HepG2 (cell line): ENCODE measurements around the gene AQP5. TPM values are rescaled to one million over a fixed set of nuclear protein-coding genes. Genes with fewer than 3 reads are reported as not detected.

Experiments
- ATAC-seq: fragments of 200-7000 bp; cut with Tn5 transposase; 3 replicates; pipeline ENCODE4 v1.9.1; 2020; ENCODE audit warnings: mild to moderate bottlenecking, moderate library complexity
- BruUV-seq: library from RNA; stranded (reverse); fragments of 400-500 nt; replicated peaks from 2 replicates; lab custom pipeline; 2021; lab: Mats Ljungman, UMichigan
- CTCF ChIA-PET: fragments of 300-600 bp; formaldehyde crosslinking; extraction: SDS; loops from one replicate; lab custom pipeline; 2021; ENCODE audit warnings: low total read pairs, inconsistent platforms, low intra/inter-chr PET ratio; lab: Yijun Ruan, JAX
- POLR2A ChIA-PET: fragments of 350-600 bp; sonication (Branson Sonifier 250); formaldehyde crosslinking; loops from one replicate; lab custom pipeline; 2020; ENCODE audit warnings: antibody characterized with exemption, inconsistent platforms; lab: Yijun Ruan, JAX
- DNase-seq: peaks from one replicate; pipeline ENCODE4 v3.0.0-alpha.2; 2015; ENCODE audit warnings: low spot score
- FAIRE-seq: peaks from 3 replicates; lab custom pipeline; 2011; peaks lifted over from hg19 to GRCh38; lab: Jason Lieb, UNC
- H2AFZ ChIP-seq: one replicate; pipeline ENCODE4 v1.6.1; 2011; ENCODE audit warnings: low read length, inconsistent platforms
- H3K27ac ChIP-seq: fragments of 300-600 bp; 3 replicates; pipeline ENCODE4 v1.8.0; 2011; ENCODE audit warnings: mixed run types, mild to moderate bottlenecking, mixed read lengths, low read length, inconsistent platforms; ENCODE audit not compliant: insufficient read depth; ENCODE audit errors: extremely low read length
- H3K27me3 ChIP-seq, 2 experiments: fragments of 200-600 bp in 1 of 2; 2 replicates in 1 of 2; 3 replicates in 1 of 2; pipeline versions ENCODE4 v1.6.0 to v1.8.0; 2011; ENCODE audit warnings: low read length in 2 of 2, mild to moderate bottlenecking in 2 of 2, moderate library complexity in 2 of 2, inconsistent platforms in 1 of 2; ENCODE audit not compliant: insufficient read depth in 2 of 2, control insufficient read depth in 1 of 2
- H3K36me3 ChIP-seq, 2 experiments: fragments of 200-600 bp in 1 of 2; replicated peaks in 1 of 2; 2 replicates in 1 of 2; 3 replicates in 1 of 2; pipeline versions ENCODE4 v1.5.1 to v1.8.0; 2011; ENCODE audit warnings: low read length in 2 of 2, inconsistent platforms in 1 of 2; ENCODE audit not compliant: insufficient read depth in 2 of 2, control insufficient read depth in 1 of 2
- H3K4me1 ChIP-seq: 2 replicates; pipeline ENCODE4 v1.5.1; 2012; ENCODE audit warnings: low read length, inconsistent platforms; ENCODE audit not compliant: insufficient read depth
- H3K4me2 ChIP-seq: 2 replicates; pipeline ENCODE4 v1.6.0; 2011; ENCODE audit warnings: low read depth, low read length, inconsistent platforms
- H3K4me3 ChIP-seq, 3 experiments: fragments of 200-600 bp in 1 of 3; sonication (generic), shearing (Covaris generic) in 1 of 3; replicated peaks in 1 of 3; 2 replicates each; pipeline ENCODE4 v1.5.1; 2011 to 2016; ENCODE audit warnings: low read length in 3 of 3, inconsistent platforms in 2 of 3, low read depth in 2 of 3, mild to moderate bottlenecking in 2 of 3, control low read depth in 1 of 3, mixed read lengths in 1 of 3; ENCODE audit not compliant: insufficient read depth in 1 of 3
- H3K79me2 ChIP-seq: one replicate; pipeline ENCODE4 v1.6.1; 2011; ENCODE audit warnings: low read length, inconsistent platforms; ENCODE audit not compliant: insufficient read depth
- H3K9ac ChIP-seq: 2 replicates; pipeline ENCODE4 v1.6.0; 2011; ENCODE audit warnings: mild to moderate bottlenecking, low read depth, low read length, inconsistent platforms; ENCODE audit not compliant: insufficient read depth
- H3K9me3 ChIP-seq: 2 replicates; pipeline ENCODE4 v1.5.1; 2012; ENCODE audit warnings: mild to moderate bottlenecking, low read length
- H4K20me1 ChIP-seq: 2 replicates; pipeline ENCODE4 v1.6.0; 2011; ENCODE audit warnings: inconsistent platforms, mild to moderate bottlenecking, low read length, moderate library complexity; ENCODE audit not compliant: insufficient read depth
- ELK4 ChIP-seq: sonication (generic); formaldehyde crosslinking; IDR thresholded peaks from 2 replicates; pipeline ENCODE4 v1.9.0; 2021; ENCODE audit warnings: missing genetic modification reagents, borderline replicate concordance
- ISL2 ChIP-seq: sonication (generic); formaldehyde crosslinking; IDR thresholded peaks from 2 replicates; pipeline ENCODE4 v1.5.0; 2020; ENCODE audit warnings: missing genetic modification reagents
- NAIF1 ChIP-seq: sonication (generic); formaldehyde crosslinking; IDR thresholded peaks from 2 replicates; pipeline ENCODE4 v1.5.0; 2020; ENCODE audit warnings: mild to moderate bottlenecking, missing genetic modification reagents, borderline replicate concordance
- SMAD9 ChIP-seq: sonication (generic); formaldehyde crosslinking; IDR thresholded peaks from 2 replicates; pipeline ENCODE4 v1.5.1; 2020; ENCODE audit warnings: mild to moderate bottlenecking, missing genetic modification reagents
- TIGD3 ChIP-seq: sonication (generic); formaldehyde crosslinking; IDR thresholded peaks from 2 replicates; pipeline ENCODE4 v1.5.1; 2020; ENCODE audit warnings: mild to moderate bottlenecking, missing genetic modification reagents, borderline replicate concordance
- TP53 ChIP-seq: sonication (generic); formaldehyde crosslinking; conservative IDR thresholded peaks from 2 replicates; pipeline ENCODE4 v1.4.0; 2020; ENCODE audit warnings: missing genetic modification reagents
- ZBTB7B ChIP-seq: sonication (generic); formaldehyde crosslinking; IDR thresholded peaks from 2 replicates; pipeline ENCODE4 v1.4.0; 2020; ENCODE audit warnings: missing genetic modification reagents
- ZFX ChIP-seq: sonication (generic); formaldehyde crosslinking; IDR thresholded peaks from 2 replicates; pipeline ENCODE4 v1.4.0; 2020; ENCODE audit warnings: mild to moderate bottlenecking, low read depth, missing genetic modification reagents, moderate library complexity
- ZNF30 ChIP-seq: sonication (generic); formaldehyde crosslinking; IDR thresholded peaks from 2 replicates; pipeline ENCODE4 v1.5.0; 2020; ENCODE audit warnings: mild to moderate bottlenecking, missing genetic modification reagents
- ZNF703 ChIP-seq: sonication (generic); formaldehyde crosslinking; IDR thresholded peaks from 2 replicates; pipeline ENCODE4 v1.5.1; 2020; ENCODE audit warnings: missing genetic modification reagents, mild to moderate bottlenecking, moderate library complexity, borderline replicate concordance
- in situ Hi-C: cut with HindIII; loops from 2 replicates; pipeline ENCODE4 v1.10.0; 2017; ENCODE audit warnings: low pct_unique_long_range_greater_than_20kb; ENCODE audit not compliant: extremely low pct_ligation_motif_present
- intact Hi-C: fragments of 100-400 bp; cut with micrococcal nuclease; formaldehyde crosslinking; loops from one replicate; pipeline ENCODE4 v1.10.0; 2022; ENCODE audit not compliant: unreplicated experiment
- polyA plus RNA-seq, 8 experiments: library from polyadenylated mRNA; depleted of rRNA in 3 of 8; stranded (reverse) in 7 of 8; unstranded in 1 of 8; fragments of >200 nt; fragmentation: Illumina TruSeq in 4 of 8; extraction: Trizol in 4 of 8; gene quantifications; 2 replicates each; pipeline versions ENCODE4 v1.2.1 to v1.2.3, GENCODE V29; 2011 to 2016; ENCODE audit warnings: low read depth in 4 of 8, missing spikeins in 1 of 8, mixed read lengths in 1 of 8; ENCODE audit not compliant: insufficient read depth in 1 of 8
- total RNA-seq, 5 experiments: library from RNA; depleted of rRNA; stranded (reverse); fragments of >200 nt; fragmentation: Illumina TruSeq; extraction: Trizol; gene quantifications; 2 replicates each; pipeline ENCODE4 v1.2.3, GENCODE V29; 2016; ENCODE audit warnings: low read depth in 1 of 5

AQP5 gene
- total and polyA plus RNA-seq, 2 of the 13 experiments (the other 11 are each of a cell fraction or from before 2014, with no cell fraction given), result not detected

- no peak overlapping the region for H2AFZ ChIP-seq
- CTCF ChIA-PET, result no interaction called here
- H3K27ac ChIP-seq, result no peak overlapping the region
- no TSS peak for BruUV-seq
- ATAC-seq (peak; percentile 20; the same call in 1 of the 3 replicates), DNase-seq (no peak), FAIRE-seq (no peak)
- H3K9ac ChIP-seq, result no peak overlapping the region
- peaks cover 0 to 1% of the 10 kb centered on the region in 2 experiments; a peak in 2 of 5 replicates for H3K27me3 ChIP-seq
- no peak overlapping the region for H3K4me2 ChIP-seq
- in situ Hi-C loops, result no loop called here
- H3K36me3 ChIP-seq, result no peaks in the 10 kb centered on the region
- peaks cover 13% of the 10 kb centered on the region for H3K4me1 ChIP-seq
- H3K4me3 ChIP-seq, result no peak overlapping the region
- H3K9me3 ChIP-seq, result no peaks in the 10 kb centered on the region
- H3K79me2 ChIP-seq, result no peaks in the 10 kb centered on the region
- TF ChIP-seq ZNF30 (CRISPR knock-in tag), result no peak
- TF ChIP-seq ELK4, result no peak
- TF ChIP-seq ZBTB7B (CRISPR knock-in tag), result no peak
- TF ChIP-seq ZNF703 (CRISPR knock-in tag), result no peak
- TF ChIP-seq TIGD3 (CRISPR knock-in tag), result no peak
- no peak for TF ChIP-seq ISL2 (CRISPR knock-in tag)
- no peak for TF ChIP-seq TP53 (CRISPR knock-in tag)
- no peak for TF ChIP-seq SMAD9 (CRISPR knock-in tag)
- no peak for TF ChIP-seq ZFX (CRISPR knock-in tag)
- TF ChIP-seq NAIF1, result no peak
- intact Hi-C loops, result no loop called here
- no peaks in the 10 kb centered on the region for H4K20me1 ChIP-seq
- POLR2A ChIA-PET, result no interaction called here
These were observed 22.4 kb upstream of the AQP5 start for GRCh38 chr12:49939307-49939706.
